K562 (cell line): Measurements from ENCODE around the gene MYOM1.

Experiments used
- CBFB ChIP-seq: sonication (generic); formaldehyde crosslinking; IDR thresholded peaks from 2 replicates; pipeline ENCODE4 v1.4.0; 2020; ENCODE audit warnings: mild to moderate bottlenecking, missing genetic modification reagents
- JUN ChIP-seq, 2 experiments: sonication (generic) in 1 of 2; formaldehyde crosslinking in 1 of 2; IDR thresholded peaks; 2 replicates each; pipeline versions ENCODE4 v1.6.1 to v1.8.0; 2012 to 2022; ENCODE audit warnings: borderline replicate concordance in 2 of 2, mild to moderate bottlenecking in 2 of 2, improper control_type of control experiment in 1 of 2, low read depth in 1 of 2, low read length in 1 of 2, missing genetic modification reagents in 1 of 2
- MAZ ChIP-seq, 2 experiments: fragments of 450-650 bp in 1 of 2; sonication (generic) in 1 of 2; formaldehyde crosslinking; IDR thresholded peaks in 1 of 2; conservative IDR thresholded peaks in 1 of 2; 2 replicates each; pipeline versions ENCODE4 v1.4.0 to v1.5.0; 2020; ENCODE audit warnings: mild to moderate bottlenecking in 1 of 2, missing genetic modification reagents in 1 of 2
- NFIX ChIP-seq: fragments of 250-450 bp; sonication (Bioruptor Pico); IDR thresholded peaks from 2 replicates; pipeline ENCODE4 v1.4.0; 2020; ENCODE audit warnings: low read depth, mild to moderate bottlenecking, moderate library complexity
- RCOR1 ChIP-seq, 2 experiments: IDR thresholded peaks; 2 replicates each; pipeline ENCODE4 v1.6.1; 2012; ENCODE audit warnings: low read depth in 2 of 2, low read length in 2 of 2, borderline replicate concordance in 1 of 2, improper control_type of control experiment in 1 of 2
- STAG1 ChIP-seq: sonication (generic); formaldehyde crosslinking; IDR thresholded peaks from 2 replicates; pipeline ENCODE4 v1.5.0; 2020; ENCODE audit warnings: missing genetic modification reagents, borderline replicate concordance
- ZNF184 ChIP-seq: sonication (generic); formaldehyde crosslinking; IDR thresholded peaks from 2 replicates; pipeline ENCODE4 v1.5.0; 2020; ENCODE audit warnings: missing genetic modification reagents
- ZNF445 ChIP-seq: fragments of 250-450 bp; sonication (Bioruptor Pico); IDR thresholded peaks from 2 replicates; pipeline ENCODE4 v1.4.0; 2020; ENCODE audit warnings: low read depth, mild to moderate bottlenecking, moderate library complexity
- TF ChIP-seq, protein P1 (sequence below): fragments of 250-450 bp; sonication (Bioruptor Pico); IDR thresholded peaks from 2 replicates; pipeline ENCODE4 v1.5.1; 2021; ENCODE audit warnings: mild to moderate bottlenecking
- TF ChIP-seq, protein P2 (sequence below): fragments of 250-450 bp; sonication (Bioruptor Pico); IDR thresholded peaks from 2 replicates; pipeline ENCODE4 v1.4.0; 2020; ENCODE audit warnings: mild to moderate bottlenecking

DNA sequence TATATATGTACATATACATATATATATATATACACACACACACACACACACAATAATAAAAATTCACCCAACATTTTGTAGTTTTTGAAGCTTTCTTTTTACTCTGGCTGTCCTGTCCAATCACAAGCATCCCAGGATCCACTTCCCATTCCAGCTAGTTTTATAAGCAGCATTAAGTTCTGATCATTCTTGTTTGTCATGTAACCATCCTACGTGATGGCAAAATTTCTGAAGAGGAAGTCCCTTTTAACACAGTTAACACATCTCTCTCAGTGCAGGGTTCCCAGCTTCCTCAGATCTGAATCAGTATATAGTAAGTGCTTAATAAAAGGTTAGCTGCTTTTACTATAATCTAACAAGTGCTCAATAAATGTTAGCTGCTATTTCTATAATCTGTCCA lies 26.4 kb downstream of the MYOM1 start:
- TF ChIP-seq, protein P1, sequence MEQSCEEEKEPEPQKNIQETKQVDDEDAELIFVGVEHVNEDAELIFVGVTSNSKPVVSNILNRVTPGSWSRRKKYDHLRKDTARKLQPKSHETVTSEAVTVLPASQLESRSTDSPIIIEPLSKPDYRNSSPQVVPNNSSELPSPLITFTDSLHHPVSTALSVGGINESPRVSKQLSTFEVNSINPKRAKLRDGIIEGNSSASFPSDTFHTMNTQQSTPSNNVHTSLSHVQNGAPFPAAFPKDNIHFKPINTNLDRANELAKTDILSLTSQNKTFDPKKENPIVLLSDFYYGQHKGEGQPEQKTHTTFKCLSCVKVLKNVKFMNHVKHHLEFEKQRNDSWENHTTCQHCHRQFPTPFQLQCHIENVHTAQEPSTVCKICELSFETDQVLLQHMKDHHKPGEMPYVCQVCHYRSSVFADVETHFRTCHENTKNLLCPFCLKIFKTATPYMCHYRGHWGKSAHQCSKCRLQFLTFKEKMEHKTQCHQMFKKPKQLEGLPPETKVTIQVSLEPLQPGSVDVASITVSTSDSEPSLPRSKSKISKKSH (CRISPR knock-in tag) = no peak
- TF ChIP-seq RCOR1 (IDR thresholded peaks at IDR 0.05; ENCODE audit: borderline replicate concordance in 1 of 2, low read depth in 2 of 2, low read length in 2 of 2) (no peak), MAZ (CRISPR knock-in tag; conservative IDR thresholded peaks at IDR 0.05 in 1 of 2, IDR thresholded peaks at IDR 0.05 in 1 of 2) (no peak), ZNF445 (CRISPR knock-in tag) (no peak), STAG1 (no peak), JUN (IDR thresholded peaks at IDR 0.05; ENCODE audit: borderline replicate concordance, low read depth, low read length) (no peak), JUN (CRISPR knock-in tag; IDR thresholded peaks at IDR 0.05; ENCODE audit: borderline replicate concordance) (no peak), ZNF184 (no peak), CBFB (no peak), NFIX (CRISPR knock-in tag) (no peak)
- TF ChIP-seq, protein P2, sequence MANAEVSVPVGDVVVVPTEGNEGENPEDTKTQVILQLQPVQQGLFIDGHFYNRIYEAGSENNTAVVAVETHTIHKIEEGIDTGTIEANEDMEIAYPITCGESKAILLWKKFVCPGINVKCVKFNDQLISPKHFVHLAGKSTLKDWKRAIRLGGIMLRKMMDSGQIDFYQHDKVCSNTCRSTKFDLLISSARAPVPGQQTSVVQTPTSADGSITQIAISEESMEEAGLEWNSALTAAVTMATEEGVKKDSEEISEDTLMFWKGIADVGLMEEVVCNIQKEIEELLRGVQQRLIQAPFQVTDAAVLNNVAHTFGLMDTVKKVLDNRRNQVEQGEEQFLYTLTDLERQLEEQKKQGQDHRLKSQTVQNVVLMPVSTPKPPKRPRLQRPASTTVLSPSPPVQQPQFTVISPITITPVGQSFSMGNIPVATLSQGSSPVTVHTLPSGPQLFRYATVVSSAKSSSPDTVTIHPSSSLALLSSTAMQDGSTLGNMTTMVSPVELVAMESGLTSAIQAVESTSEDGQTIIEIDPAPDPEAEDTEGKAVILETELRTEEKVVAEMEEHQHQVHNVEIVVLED (CRISPR knock-in tag) = no peak
